AG10803 (cell line): ENCODE results near the gene COL6A5.

Experiments used
- DNase-seq: peaks from one replicate; pipeline ENCODE4 v3.0.0; 2010; ENCODE audit warnings: low read depth
- H3K4me3 ChIP-seq: 2 replicates; pipeline ENCODE4 v1.5.1; 2011; ENCODE audit warnings: mild to moderate bottlenecking, low read length, control low read depth
- CTCF ChIP-seq: conservative IDR thresholded peaks from 2 replicates; pipeline ENCODE4 v1.5.1; 2011; ENCODE audit warnings: mild to moderate bottlenecking, low read length, control low read depth, inconsistent platforms

COL6A5 gene

GRCh38 chr3:130374033-130374432 lies 28.6 kb downstream of the COL6A5 start:
- no peak for TF ChIP-seq CTCF
- no peak overlapping the region for H3K4me3 ChIP-seq
- no peak for DNase-seq

- no peak for DNase-seq
- no peak overlapping the region for H3K4me3 ChIP-seq
- TF ChIP-seq CTCF = no peak
Observed at GRCh38 chr3:130374908-130375307, 29.4 kb downstream of the COL6A5 start.

- TF ChIP-seq CTCF = no peak
- no peak for DNase-seq
- no peak overlapping the region for H3K4me3 ChIP-seq
Observed at GRCh38 chr3:130377960-130378676, 32.6 kb downstream of the COL6A5 start.

GRCh38 chr3:130378677-130379191 lies 33.3 kb downstream of the COL6A5 start:
- no peak for DNase-seq
- no peak overlapping the region for H3K4me3 ChIP-seq
- TF ChIP-seq CTCF = no peak

- H3K4me3 ChIP-seq = no peak overlapping the region
- TF ChIP-seq CTCF = no peak
- no peak for DNase-seq
Observed at GRCh38 chr3:130379274-130379673, 33.8 kb downstream of the COL6A5 start.

- no peak for DNase-seq
- no peak for TF ChIP-seq CTCF
- H3K4me3 ChIP-seq = no peak overlapping the region
Observed at GRCh38 chr3:130380398-130380797, 34.9 kb downstream of the COL6A5 start.

GRCh38 chr3:130383424-130383823 lies 38.0 kb downstream of the COL6A5 start:
- no peak for DNase-seq
- TF ChIP-seq CTCF = no peak

More at GRCh38 chr3:130383424-130383823, 38.0 kb downstream of the COL6A5 start:
- no peak overlapping the region for H3K4me3 ChIP-seq
